ENCODE data around the gene ZEB2.

ZEB2 gene

GRCh38 chr2:144414324-144414845, 105.5 kb downstream of the ZEB2 start:
- peak; percentile 95 for DNase-seq

DNA sequence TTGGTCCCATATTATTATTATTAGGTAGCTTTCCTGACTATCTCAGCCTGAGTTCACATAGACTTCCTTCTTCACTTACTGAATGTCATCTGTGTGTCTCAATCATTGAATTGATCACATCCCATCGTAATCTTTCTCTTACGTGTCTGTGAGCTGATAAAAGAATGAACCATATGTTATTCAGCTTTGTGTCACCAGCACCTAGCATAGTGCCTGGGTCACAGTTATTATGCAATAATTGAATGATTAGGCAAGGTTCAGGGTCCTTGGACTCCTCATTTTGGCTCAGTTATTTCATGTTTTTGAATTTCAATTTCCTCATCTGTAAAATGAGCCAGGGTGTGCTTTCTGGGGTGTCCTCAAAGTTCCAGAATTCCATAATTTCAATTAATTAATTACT, 107.2 kb downstream of the ZEB2 start:
- DNase-seq: peak; percentile 84

DNA sequence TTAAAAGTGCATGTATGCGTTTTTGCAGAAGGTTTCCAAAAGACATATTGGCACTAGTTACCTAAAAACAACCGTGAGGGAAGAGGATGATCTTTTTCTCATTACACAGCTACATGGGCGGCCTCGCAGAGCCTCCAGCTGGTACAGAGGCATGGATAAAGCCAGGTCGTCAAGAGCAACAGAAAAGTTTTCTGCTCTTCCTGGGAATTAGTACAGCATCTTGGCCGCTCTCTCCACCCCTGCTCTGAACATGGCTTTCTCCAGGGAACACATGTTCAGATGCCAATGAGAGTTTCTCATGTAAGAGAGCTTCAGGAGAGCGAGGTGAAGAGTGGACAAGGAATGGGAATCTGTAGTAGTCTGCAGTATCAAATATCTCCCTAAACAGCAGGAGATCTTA, 108.4 kb downstream of the ZEB2 start:
- DNase-seq: no peak

DNA sequence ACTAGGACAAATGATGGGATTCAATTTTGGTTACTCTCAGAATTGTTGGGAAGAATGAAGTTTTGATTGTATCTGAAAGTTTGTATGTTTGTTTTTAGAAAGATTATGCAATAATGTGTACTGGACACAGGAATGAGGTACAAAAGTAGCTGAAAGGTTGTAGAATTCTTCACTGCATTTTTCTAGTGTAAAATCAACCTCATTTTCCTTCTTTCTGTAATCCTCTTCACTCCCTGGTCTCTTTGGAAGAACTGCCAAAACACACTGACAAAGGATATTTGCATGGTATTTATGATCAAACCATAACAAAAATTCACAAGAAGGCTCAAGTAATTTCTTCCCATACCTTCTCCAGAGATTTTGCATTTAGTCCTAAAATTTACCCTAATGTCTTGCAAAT, 110.7 kb downstream of the ZEB2 start:
- no peak for DNase-seq

GRCh38 chr2:144407262-144407661, 112.7 kb downstream of the ZEB2 start:
- no peak for DNase-seq

GRCh38 chr2:144405982-144406788, 113.7 kb downstream of the ZEB2 start:
- DNase-seq: peak; percentile 60

DNA sequence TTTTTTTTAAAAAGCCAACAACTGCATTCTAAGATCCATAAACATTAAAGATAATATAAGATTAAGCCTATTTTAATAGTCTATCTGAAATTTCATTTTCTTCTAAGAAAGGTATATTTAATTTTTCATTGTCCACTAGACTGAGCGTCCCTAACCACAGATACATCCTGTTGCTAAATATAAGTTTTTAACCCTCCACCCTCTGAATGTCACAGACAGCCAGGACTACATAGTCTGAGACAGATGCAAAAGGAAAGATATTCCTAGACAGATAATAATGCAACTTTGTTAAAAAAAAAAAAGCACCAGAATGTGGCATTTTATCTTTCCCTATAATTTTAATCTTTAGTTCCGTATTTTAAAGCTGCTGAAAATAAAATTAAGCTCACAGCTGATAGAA, 114.6 kb downstream of the ZEB2 start:
- DNase-seq: no peak

GRCh38 chr2:144404586-144405314, 115.2 kb downstream of the ZEB2 start:
- no peak for DNase-seq

GRCh38 chr2:144403933-144404332, 116.0 kb downstream of the ZEB2 start:
- no peak for DNase-seq

GRCh38 chr2:144402251-144402650, 117.7 kb downstream of the ZEB2 start:
- no peak for DNase-seq

DNA sequence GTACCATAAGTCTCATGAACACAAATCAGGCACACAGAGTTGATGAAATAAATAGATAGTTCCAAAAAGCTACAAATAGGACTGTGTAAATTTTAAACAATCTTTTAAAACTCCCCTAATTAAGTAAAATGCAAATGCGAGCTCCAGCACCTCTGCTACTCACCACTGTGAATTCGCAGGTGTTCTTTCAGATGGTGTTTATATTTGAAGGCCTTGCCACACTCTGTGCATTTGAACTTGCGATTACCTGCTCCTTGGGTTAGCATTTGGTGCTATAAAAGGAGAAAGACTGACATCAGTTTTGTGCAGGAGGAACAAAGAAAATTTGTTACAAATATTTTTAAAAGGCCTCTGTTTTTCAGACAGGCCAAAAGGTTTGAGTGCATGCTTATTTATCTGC, 118.9 kb downstream of the ZEB2 start:
- no peak for DNase-seq

GRCh38 chr2:144396318-144396717, 123.6 kb downstream of the ZEB2 start:
- DNase-seq: no peak

GRCh38 chr2:144390424-144391020, 129.4 kb downstream of the ZEB2 start:
- DNase-seq: no peak

DNA sequence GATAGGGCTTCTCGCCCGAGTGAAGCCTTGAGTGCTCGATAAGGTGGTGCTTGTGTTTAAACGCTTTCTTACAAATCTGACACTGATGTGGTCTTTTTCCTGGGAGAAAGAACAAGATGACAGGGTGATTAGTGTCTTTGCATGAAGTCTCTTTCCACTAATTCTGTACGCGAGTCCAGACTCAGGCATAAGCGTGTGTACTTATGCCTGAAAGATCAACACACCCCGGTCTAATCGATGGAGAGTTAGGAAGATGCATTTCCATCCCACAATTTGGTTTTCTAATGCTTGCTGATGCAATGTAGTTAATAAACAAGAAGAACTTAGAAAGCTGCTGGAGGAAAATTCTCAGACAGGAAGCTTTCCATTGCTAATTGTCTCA, 130.0 kb downstream of the ZEB2 start:
- DNase-seq: no peak

GRCh38 chr2:144389151-144389929, 130.6 kb downstream of the ZEB2 start:
- DNase-seq: no peak

DNA sequence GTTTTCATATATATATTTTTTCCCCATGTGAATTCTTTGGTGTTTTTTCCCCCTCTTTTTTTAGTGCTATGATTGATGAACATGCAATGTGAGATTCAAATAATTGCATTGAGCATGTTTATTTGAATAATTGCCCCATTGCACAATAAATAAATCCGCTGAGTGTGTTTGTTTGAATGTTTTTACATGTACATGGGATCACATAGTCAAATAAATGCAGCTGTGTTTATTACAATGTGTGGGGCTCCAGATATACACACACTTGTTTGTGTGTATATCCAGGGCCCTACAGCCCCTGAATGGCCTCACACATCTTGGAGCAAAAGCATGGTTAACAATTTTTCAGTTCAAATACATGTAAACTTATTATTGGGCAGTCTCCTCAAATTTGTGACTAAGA, 134.5 kb downstream of the ZEB2 start:
- no peak for DNase-seq

- no peak for DNase-seq
These were observed 136.3 kb downstream of the ZEB2 start for GRCh38 chr2:144383571-144384100.

- DNase-seq: peak; percentile 71
These were observed 137.1 kb downstream of the ZEB2 start for GRCh38 chr2:144382849-144383248.

DNA sequence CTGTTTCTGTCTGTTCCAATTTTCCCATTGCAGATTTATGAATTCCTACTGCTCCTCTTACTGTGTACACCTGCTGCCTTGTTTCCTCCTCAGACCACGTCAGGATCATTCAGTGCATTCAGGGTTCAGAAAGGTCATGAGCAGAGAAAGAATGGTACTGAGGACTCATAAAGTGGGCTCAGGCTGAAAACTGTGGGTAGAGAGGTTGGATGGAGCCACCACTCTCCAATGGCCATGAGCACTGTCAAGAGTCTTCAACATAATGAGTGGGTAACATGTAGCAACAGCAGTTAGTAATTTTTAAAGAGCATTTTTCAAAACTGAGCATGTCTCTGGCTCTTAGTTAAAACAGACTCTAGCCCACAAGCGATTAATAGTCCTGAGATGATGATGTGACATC, 138.2 kb downstream of the ZEB2 start:
- DNase-seq: no peak

- no peak for DNase-seq
These were observed 140.0 kb downstream of the ZEB2 start for GRCh38 chr2:144379851-144380311.

GRCh38 chr2:144378551-144378950, 141.4 kb downstream of the ZEB2 start:
- DNase-seq: no peak

GRCh38 chr2:144377914-144378313, 142.0 kb downstream of the ZEB2 start:
- DNase-seq: peak; percentile 82

GRCh38 chr2:144376926-144377325, 143.0 kb downstream of the ZEB2 start:
- DNase-seq: no peak
